Upper lobe of left lung (tissue), 4 donors: ENCODE data around the gene RNF40.

Source experiments
- CTCF ChIP-seq, 6 experiments: fragments of 450-650 bp in 4 of 6; fragments of 200-600 bp in 2 of 6; sonication (generic) in 2 of 6; IDR thresholded peaks; one replicate each; pipeline ENCODE4 v1.5.1; 2016 to 2019; ENCODE audit warnings: antibody characterized with exemption in 6 of 6
- EP300 ChIP-seq, 4 donors: sonication (generic); formaldehyde crosslinking; IDR thresholded peaks; one replicate each; pipeline ENCODE4 v1.5.1; 2017; ENCODE audit warnings: antibody characterized with exemption in 4 of 4, control low read depth in 2 of 4
- POLR2A ChIP-seq, 4 donors: fragments of 450-650 bp; IDR thresholded peaks; one replicate each; pipeline ENCODE4 v1.5.1; 2016 to 2017; ENCODE audit warnings: antibody characterized with exemption in 4 of 4, mild to moderate bottlenecking in 2 of 4
- POLR2AphosphoS5 ChIP-seq, 2 donors: sonication (generic); formaldehyde crosslinking; IDR thresholded peaks; one replicate each; pipeline ENCODE4 v1.5.1; 2017; ENCODE audit warnings: antibody characterized with exemption in 2 of 2

GRCh38 chr16:30723725-30724355, 38.3 kb upstream of the RNF40 start:
- TF ChIP-seq CTCF (IDR thresholded peaks at IDR 0.05) (no peak), EP300 (IDR thresholded peaks at IDR 0.05) (no peak), POLR2A (IDR thresholded peaks at IDR 0.05) (no peak), POLR2AphosphoS5 (IDR thresholded peaks at IDR 0.05) (no peak)
